ENCODE measurements around the gene METTL25B.

Gene METTL25B

GRCh38 chr1:156728599-156729462 is 562 bp downstream of the METTL25B start, which contains the start of gene ISG20L2:
TSS of gene ISG20L2 (minus strand) at chr1:156728766. CDS start at chr1:156727652, 1,114 bp downstream.
- FAIRE-seq = no peak

GRCh38 chr1:156733989-156734584 is 5.8 kb downstream of the METTL25B start:
- FAIRE-seq = no peak

DNA sequence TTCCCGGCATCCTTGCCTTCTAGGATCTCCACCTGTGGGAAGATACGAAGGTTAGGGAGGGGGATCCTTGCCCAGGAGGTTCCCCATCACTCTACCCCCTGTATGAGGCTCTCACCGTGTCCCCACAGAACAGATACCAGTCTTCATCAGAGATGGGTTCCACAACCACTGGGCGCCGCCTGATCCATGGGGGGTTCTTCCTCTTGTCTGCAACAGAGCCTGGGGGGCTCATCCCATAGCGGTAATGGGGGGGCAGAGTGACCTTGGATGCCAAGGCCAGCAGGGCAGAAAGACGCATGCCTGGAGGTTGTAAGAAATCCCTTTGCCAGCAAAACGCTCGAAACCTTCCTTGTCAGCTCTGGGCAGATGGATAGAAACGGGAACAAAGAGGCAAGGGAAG is 10.1 kb downstream of the METTL25B start:
- FAIRE-seq = no peak

- no peak for FAIRE-seq
Observed at GRCh38 chr1:156738916-156739315, 10.6 kb downstream of the METTL25B start.

GRCh38 chr1:156740237-156740740 is 12.0 kb downstream of the METTL25B start:
- no peak for FAIRE-seq

- peak; percentile 99 for FAIRE-seq
Observed at GRCh38 chr1:156740741-156741480, 12.6 kb downstream of the METTL25B start, which contains the start of gene MRPL24. TSS of gene MRPL24 (minus strand) at chr1:156741088. CDS start at chr1:156738704, 2,384 bp downstream.

GRCh38 chr1:156741481-156741983 is 13.3 kb downstream of the METTL25B start:
- no peak for FAIRE-seq

GRCh38 chr1:156742017-156742416 is 13.7 kb downstream of the METTL25B start:
- no peak for FAIRE-seq

- FAIRE-seq = no peak
Observed at GRCh38 chr1:156742801-156743200, 14.5 kb downstream of the METTL25B start.

- no peak for FAIRE-seq
Observed at GRCh38 chr1:156743367-156744302, 15.4 kb downstream of the METTL25B start.

GRCh38 chr1:156744344-156744743 is 16.1 kb downstream of the METTL25B start:
- no peak for FAIRE-seq

GRCh38 chr1:156744786-156745419 is 16.6 kb downstream of the METTL25B start:
- FAIRE-seq = no peak

- FAIRE-seq = no peak
Observed at GRCh38 chr1:156745881-156746280, 17.6 kb downstream of the METTL25B start.

- no peak for FAIRE-seq
Observed at GRCh38 chr1:156746406-156746727, 18.1 kb downstream of the METTL25B start.

GRCh38 chr1:156746728-156747631 is 18.7 kb downstream of the METTL25B start:
- no peak for FAIRE-seq

DNA sequence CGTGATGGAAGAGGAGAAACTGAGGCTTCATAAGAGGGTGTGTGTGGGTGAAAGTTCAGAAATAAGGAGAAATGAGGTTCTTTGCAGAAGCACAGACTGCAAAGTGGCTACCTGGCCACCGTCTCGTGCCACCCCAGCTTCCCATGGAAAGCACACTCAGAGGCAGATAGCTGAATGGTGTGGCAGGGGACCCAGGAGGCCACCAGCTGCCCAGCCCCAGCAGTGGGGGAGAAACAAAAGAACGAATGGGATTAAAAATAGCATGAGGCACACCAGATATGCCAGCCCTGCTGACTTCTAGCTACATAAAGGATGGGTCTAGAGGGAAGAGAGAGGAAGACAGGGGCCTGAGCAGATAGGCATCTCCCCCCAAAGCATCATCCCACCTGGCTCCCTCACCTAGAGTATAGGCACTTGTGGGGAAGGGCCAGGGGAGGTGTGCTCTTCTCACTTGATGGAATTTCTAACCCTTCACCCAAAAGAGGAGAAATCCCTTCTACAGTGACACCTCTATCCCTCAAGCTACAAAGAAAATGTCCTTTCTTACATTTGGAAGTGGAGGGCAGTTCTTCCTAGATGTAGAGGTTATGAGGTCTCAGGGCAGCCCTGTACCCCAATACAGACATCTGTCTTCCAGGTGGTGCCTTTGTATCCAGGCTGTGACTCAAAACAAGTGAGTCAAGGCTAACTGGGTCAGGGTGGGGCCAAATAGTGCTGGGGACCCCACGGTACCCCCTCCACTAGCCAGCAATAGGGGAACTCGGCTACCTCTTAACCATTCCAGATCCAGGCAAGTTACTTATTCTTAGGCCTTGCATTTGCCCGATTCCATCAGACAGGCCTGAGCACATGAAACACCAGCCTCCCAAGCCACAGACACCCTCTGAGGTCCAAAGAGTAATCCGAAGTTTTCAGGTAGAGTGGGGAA is 19.7 kb downstream of the METTL25B start:
- FAIRE-seq = no peak

GRCh38 chr1:156748670-156749418 is 20.6 kb downstream of the METTL25B start:
- FAIRE-seq = no peak

DNA sequence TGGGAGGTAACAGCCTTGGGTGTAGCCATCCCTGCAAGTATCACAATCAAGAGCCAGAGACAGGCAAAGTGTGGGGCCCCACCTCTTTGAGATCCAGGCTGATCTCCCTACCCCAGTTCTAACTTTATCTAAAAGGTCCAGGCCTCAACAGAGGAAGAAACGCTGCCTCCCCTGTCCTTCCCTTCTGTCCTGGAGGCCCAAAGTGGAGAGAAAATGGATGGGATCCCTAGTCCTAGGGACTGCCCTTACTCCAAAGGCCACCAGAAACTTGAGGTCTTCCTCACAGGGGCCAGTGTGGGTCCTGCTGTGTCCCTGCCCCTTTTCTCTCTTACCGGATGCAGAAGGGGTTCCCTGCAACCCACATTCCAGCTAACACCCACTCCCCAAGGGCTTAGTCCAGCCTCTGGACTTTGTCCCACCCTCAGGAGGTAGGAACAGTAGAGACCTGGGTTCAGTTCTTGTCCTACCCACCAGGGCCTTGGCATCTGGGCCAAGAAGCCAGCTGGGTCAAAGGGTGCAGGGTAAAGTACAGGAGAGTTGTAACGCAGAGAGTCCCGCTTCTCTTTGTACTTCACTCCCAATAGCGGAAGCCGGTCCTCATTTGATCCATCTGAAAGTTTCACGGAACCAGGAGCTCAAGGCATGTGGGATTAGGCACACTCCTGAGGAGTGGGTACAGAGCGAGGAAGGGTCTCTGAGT is 21.3 kb downstream of the METTL25B start:
- FAIRE-seq = no peak

Measured in endometrium (tissue), 2 donors.